HepG2 (cell line): ENCODE data around the gene DHX34. TPM values are rescaled to one million over a fixed set of nuclear protein-coding genes. Genes with fewer than 3 reads are reported as not detected.

Experiments
- HDAC2 ChIP-seq: sonication (generic); formaldehyde crosslinking; IDR thresholded peaks from 2 replicates; pipeline ENCODE4 v1.4.0; 2020; ENCODE audit warnings: missing genetic modification reagents
- HNRNPLL ChIP-seq: fragments of 200-400 bp; formaldehyde crosslinking; IDR thresholded peaks from 2 replicates; pipeline ENCODE4 v1.6.1; 2017; ENCODE audit warnings: mild to moderate bottlenecking, low read depth, low read length; ENCODE audit not compliant: poor library complexity, severe bottlenecking
- KDM5A ChIP-seq: fragments of 200-600 bp; sonication (generic); IDR thresholded peaks from 2 replicates; pipeline ENCODE4 v1.7.0; 2018; ENCODE audit warnings: antibody characterized with exemption, mild to moderate bottlenecking, low read length, borderline replicate concordance
- MAF1 ChIP-seq: sonication (generic); formaldehyde crosslinking; IDR thresholded peaks from 2 replicates; pipeline ENCODE4 v1.5.0; 2020; ENCODE audit warnings: missing genetic modification reagents, borderline replicate concordance
- MYPOP ChIP-seq: sonication (generic); formaldehyde crosslinking; IDR thresholded peaks from 2 replicates; pipeline ENCODE4 v1.8.1; 2023; ENCODE audit warnings: mild to moderate bottlenecking, moderate library complexity, missing genetic modification reagents
- NCOA1 ChIP-seq: sonication (generic); formaldehyde crosslinking; IDR thresholded peaks from 2 replicates; pipeline ENCODE4 v1.9.0; 2021; ENCODE audit warnings: missing genetic modification reagents
- NFE2 ChIP-seq: sonication (generic); formaldehyde crosslinking; IDR thresholded peaks from 2 replicates; pipeline ENCODE4 v1.4.0; 2020; ENCODE audit warnings: missing genetic modification reagents
- RARG ChIP-seq: sonication (generic); formaldehyde crosslinking; IDR thresholded peaks from 2 replicates; pipeline ENCODE4 v1.4.0; 2020; ENCODE audit warnings: low read depth, mild to moderate bottlenecking, missing genetic modification reagents
- RBM39 ChIP-seq: fragments of 200-400 bp; formaldehyde crosslinking; IDR thresholded peaks from one replicate; pipeline ENCODE4 v1.6.1; 2018; ENCODE audit warnings: antibody characterized with exemption, mild to moderate bottlenecking, low read depth, low read length; ENCODE audit not compliant: poor library complexity, severe bottlenecking
- TFE3 ChIP-seq: IDR thresholded peaks from 2 replicates; pipeline ENCODE4 v1.6.1; 2016
- ZBTB38 ChIP-seq: sonication (generic); formaldehyde crosslinking; IDR thresholded peaks from 2 replicates; pipeline ENCODE4 v1.5.1; 2020; ENCODE audit warnings: mild to moderate bottlenecking, missing genetic modification reagents
- ZNF292 ChIP-seq: sonication (generic); formaldehyde crosslinking; IDR thresholded peaks from 2 replicates; pipeline ENCODE4 v1.8.1; 2022; ENCODE audit warnings: mild to moderate bottlenecking, low read depth, missing genetic modification reagents, borderline replicate concordance
- ZNF331 ChIP-seq: sonication (generic); formaldehyde crosslinking; IDR thresholded peaks from 2 replicates; pipeline ENCODE4 v1.4.0; 2020; ENCODE audit warnings: missing genetic modification reagents
- ZNF33A ChIP-seq: sonication (generic); formaldehyde crosslinking; IDR thresholded peaks from 2 replicates; pipeline ENCODE4 v1.5.1; 2020; ENCODE audit warnings: missing genetic modification reagents, mild to moderate bottlenecking, moderate library complexity, borderline replicate concordance
- ZNF619 ChIP-seq: sonication (generic); formaldehyde crosslinking; IDR thresholded peaks from 2 replicates; pipeline ENCODE4 v1.4.0; 2020; ENCODE audit warnings: mild to moderate bottlenecking, missing genetic modification reagents
- ZNF749 ChIP-seq: sonication (generic); formaldehyde crosslinking; IDR thresholded peaks from 2 replicates; pipeline ENCODE4 v1.8.0; 2022; ENCODE audit warnings: mild to moderate bottlenecking, missing genetic modification reagents, moderate library complexity, borderline replicate concordance
- ZNF766 ChIP-seq: sonication (generic); formaldehyde crosslinking; IDR thresholded peaks from 2 replicates; pipeline ENCODE4 v1.5.0; 2020; ENCODE audit warnings: missing genetic modification reagents, borderline replicate concordance
- ZNF780A ChIP-seq: sonication (generic); formaldehyde crosslinking; IDR thresholded peaks from 2 replicates; pipeline ENCODE4 v1.8.0; 2022; ENCODE audit warnings: mild to moderate bottlenecking, missing genetic modification reagents, moderate library complexity
- ZNF839 ChIP-seq: sonication (generic); formaldehyde crosslinking; IDR thresholded peaks from 2 replicates; pipeline ENCODE4 v1.4.0; 2020; ENCODE audit warnings: missing genetic modification reagents, mild to moderate bottlenecking, borderline replicate concordance
- polyA plus RNA-seq, 8 experiments: library from polyadenylated mRNA; depleted of rRNA in 3 of 8; stranded (reverse) in 7 of 8; unstranded in 1 of 8; fragments of >200 nt; fragmentation: Illumina TruSeq in 4 of 8; extraction: Trizol in 4 of 8; gene quantifications; 2 replicates each; pipeline versions ENCODE4 v1.2.1 to v1.2.3, GENCODE V29; 2011 to 2016; ENCODE audit warnings: low read depth in 4 of 8, missing spikeins in 1 of 8, mixed read lengths in 1 of 8; ENCODE audit not compliant: insufficient read depth in 1 of 8
- total RNA-seq, 5 experiments: library from RNA; depleted of rRNA; stranded (reverse); fragments of >200 nt; fragmentation: Illumina TruSeq; extraction: Trizol; gene quantifications; 2 replicates each; pipeline ENCODE4 v1.2.3, GENCODE V29; 2016; ENCODE audit warnings: low read depth in 1 of 5
- TF ChIP-seq, protein P1 (sequence below): sonication (generic); formaldehyde crosslinking; IDR thresholded peaks from 2 replicates; pipeline ENCODE4 v1.8.0; 2022; ENCODE audit warnings: mild to moderate bottlenecking, missing genetic modification reagents, moderate library complexity
- TF ChIP-seq, protein P2 (sequence below): sonication (generic); formaldehyde crosslinking; IDR thresholded peaks from 2 replicates; pipeline ENCODE4 v1.4.0; 2020; ENCODE audit warnings: missing genetic modification reagents
- TF ChIP-seq, protein P3 (sequence below): IDR thresholded peaks from 2 replicates; pipeline ENCODE4 v1.6.1; 2018; ENCODE audit warnings: missing genetic modification reagents

DHX34 gene
- total and polyA plus RNA-seq, 2 of the 13 experiments (the other 11 are each of a cell fraction or from before 2014, with no cell fraction given) = 9.2 to 12.0 TPM

DNA sequence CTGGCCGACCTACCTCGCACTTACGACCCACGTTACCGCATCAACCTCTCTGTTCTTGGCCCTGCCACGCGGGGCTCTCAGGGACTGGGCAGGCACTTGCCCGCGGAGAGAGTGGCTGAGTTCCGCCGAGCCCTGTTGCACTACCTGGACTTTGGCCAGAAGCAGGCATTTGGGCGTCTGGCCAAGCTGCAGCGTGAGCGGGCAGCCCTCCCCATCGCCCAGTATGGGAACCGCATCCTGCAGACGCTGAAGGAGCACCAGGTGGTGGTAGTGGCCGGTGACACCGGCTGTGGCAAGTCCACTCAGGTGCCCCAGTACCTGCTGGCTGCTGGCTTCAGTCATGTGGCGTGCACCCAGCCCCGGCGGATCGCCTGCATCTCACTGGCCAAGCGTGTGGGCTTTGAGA, 4.2 kb downstream of the DHX34 start (continued):
- TF ChIP-seq ZNF619 = 0 out of 2 replicates have a peak, but pooled peaks have one; percentile 37
- peak; percentile 94 for TF ChIP-seq ZNF331 (CRISPR knock-in tag)
- 0 out of 2 replicates have a peak, but pooled peaks have one; percentile 33 for TF ChIP-seq MYPOP
- TF ChIP-seq, protein P1, sequence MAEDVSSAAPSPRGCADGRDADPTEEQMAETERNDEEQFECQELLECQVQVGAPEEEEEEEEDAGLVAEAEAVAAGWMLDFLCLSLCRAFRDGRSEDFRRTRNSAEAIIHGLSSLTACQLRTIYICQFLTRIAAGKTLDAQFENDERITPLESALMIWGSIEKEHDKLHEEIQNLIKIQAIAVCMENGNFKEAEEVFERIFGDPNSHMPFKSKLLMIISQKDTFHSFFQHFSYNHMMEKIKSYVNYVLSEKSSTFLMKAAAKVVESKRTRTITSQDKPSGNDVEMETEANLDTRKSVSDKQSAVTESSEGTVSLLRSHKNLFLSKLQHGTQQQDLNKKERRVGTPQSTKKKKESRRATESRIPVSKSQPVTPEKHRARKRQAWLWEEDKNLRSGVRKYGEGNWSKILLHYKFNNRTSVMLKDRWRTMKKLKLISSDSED (CRISPR knock-in tag) = no peak
- TF ChIP-seq ZBTB38 (CRISPR knock-in tag) = peak; percentile 98
- TF ChIP-seq NCOA1 (CRISPR knock-in tag) = no peak
- TF ChIP-seq MAF1 (CRISPR knock-in tag) = no peak
- no peak for TF ChIP-seq ZNF33A
- peak; percentile 29; the same call in 1 of the 2 replicates for TF ChIP-seq TFE3 (CRISPR knock-in tag)
- TF ChIP-seq NFE2 (CRISPR knock-in tag) = no peak
- TF ChIP-seq, protein P2, sequence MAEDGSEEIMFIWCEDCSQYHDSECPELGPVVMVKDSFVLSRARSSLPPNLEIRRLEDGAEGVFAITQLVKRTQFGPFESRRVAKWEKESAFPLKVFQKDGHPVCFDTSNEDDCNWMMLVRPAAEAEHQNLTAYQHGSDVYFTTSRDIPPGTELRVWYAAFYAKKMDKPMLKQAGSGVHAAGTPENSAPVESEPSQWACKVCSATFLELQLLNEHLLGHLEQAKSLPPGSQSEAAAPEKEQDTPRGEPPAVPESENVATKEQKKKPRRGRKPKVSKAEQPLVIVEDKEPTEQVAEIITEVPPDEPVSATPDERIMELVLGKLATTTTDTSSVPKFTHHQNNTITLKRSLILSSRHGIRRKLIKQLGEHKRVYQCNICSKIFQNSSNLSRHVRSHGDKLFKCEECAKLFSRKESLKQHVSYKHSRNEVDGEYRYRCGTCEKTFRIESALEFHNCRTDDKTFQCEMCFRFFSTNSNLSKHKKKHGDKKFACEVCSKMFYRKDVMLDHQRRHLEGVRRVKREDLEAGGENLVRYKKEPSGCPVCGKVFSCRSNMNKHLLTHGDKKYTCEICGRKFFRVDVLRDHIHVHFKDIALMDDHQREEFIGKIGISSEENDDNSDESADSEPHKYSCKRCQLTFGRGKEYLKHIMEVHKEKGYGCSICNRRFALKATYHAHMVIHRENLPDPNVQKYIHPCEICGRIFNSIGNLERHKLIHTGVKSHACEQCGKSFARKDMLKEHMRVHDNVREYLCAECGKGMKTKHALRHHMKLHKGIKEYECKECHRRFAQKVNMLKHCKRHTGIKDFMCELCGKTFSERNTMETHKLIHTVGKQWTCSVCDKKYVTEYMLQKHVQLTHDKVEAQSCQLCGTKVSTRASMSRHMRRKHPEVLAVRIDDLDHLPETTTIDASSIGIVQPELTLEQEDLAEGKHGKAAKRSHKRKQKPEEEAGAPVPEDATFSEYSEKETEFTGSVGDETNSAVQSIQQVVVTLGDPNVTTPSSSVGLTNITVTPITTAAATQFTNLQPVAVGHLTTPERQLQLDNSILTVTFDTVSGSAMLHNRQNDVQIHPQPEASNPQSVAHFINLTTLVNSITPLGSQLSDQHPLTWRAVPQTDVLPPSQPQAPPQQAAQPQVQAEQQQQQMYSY = no peak
- peak; percentile 60 for TF ChIP-seq HNRNPLL
- TF ChIP-seq, protein P3, sequence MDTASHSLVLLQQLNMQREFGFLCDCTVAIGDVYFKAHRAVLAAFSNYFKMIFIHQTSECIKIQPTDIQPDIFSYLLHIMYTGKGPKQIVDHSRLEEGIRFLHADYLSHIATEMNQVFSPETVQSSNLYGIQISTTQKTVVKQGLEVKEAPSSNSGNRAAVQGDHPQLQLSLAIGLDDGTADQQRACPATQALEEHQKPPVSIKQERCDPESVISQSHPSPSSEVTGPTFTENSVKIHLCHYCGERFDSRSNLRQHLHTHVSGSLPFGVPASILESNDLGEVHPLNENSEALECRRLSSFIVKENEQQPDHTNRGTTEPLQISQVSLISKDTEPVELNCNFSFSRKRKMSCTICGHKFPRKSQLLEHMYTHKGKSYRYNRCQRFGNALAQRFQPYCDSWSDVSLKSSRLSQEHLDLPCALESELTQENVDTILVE (CRISPR knock-in tag) = no peak
- peak; percentile 84 for TF ChIP-seq ZNF292
- TF ChIP-seq ZNF766 (CRISPR knock-in tag) = no peak
- TF ChIP-seq HDAC2 (CRISPR knock-in tag) = peak; percentile 71; the same call in 1 of the 2 replicates
- no peak for TF ChIP-seq ZNF839 (CRISPR knock-in tag)
- no peak for TF ChIP-seq RARG (CRISPR knock-in tag)
- TF ChIP-seq RBM39 = peak; percentile 54
- no peak for TF ChIP-seq ZNF749 (CRISPR knock-in tag)
- TF ChIP-seq KDM5A = no peak
- 0 out of 2 replicates have a peak, but pooled peaks have one; percentile 65 for TF ChIP-seq ZNF780A
